Ecto neural progenitor cell (in vitro differentiated cells): ENCODE data around the gene BEGAIN.
"Not testable (repeated sequence)": the region's sequence is repeated elsewhere in the genome, so short reads cannot be mapped to it uniquely, and the experiment has no call there.

Experiments
- DNase-seq: peaks from one replicate; pipeline ENCODE4 v3.0.0-alpha.2; 2018; ENCODE audit warnings: low spot score

The BEGAIN gene

DNA sequence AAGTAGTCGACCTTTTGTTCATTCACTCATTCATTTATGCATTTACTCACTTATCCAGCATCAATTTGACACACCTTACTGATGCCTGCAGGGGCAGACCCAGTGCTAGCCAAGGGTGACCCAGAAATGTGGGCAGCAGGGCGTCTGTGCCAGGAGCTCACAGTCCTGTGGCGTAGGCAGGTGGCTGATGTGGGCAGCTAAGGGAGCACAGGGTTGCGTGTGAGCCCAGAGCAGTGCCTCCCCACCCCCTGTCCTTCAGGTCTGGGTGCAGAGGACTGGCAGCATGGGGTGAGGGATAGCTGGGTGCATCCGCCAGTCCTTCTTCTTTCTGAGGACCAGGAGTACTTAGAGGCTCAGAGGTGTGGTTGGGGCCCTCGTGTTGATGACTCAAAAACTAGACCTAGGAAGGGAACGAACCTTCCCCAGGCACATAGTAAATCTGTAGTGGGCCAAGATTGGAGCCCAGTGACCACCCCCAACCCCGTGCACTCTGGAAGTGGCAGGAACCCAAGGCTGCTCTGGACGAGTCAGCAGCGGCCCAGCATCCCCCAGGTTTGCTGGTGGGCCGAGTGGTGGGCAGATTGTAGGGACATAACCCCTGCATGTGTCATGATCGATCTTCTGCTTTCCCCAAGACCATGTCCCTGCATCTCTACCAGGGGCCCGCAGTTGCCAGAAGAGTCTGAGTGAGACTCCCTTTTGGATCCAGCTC is 63.9 kb downstream of the BEGAIN start:
- peak; percentile 32 for DNase-seq

DNA sequence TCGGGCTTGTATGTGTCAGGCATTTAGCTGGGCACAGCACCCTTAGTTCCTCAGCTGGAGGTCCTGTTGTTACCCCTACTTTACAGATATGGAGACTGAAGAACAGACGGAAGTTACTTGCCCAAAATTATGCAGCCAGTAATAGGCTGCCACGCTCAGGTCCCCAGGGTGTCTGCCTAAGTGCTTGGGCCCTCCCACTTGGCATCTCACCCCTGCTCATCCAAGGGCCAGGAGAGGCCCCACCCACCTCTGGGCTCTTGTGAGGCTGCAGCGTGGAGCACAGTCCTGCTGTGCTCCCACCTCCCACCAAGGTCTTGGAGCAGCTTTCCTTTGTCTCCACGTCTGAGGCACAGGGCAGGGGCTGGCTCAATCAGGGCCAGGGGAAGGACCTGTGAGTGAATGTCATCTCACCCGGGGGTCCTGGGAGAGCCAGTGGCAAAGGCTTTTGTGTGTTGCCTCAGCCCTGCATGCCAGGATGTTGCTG is 64.6 kb downstream of the BEGAIN start:
- peak; percentile 48 for DNase-seq

DNA sequence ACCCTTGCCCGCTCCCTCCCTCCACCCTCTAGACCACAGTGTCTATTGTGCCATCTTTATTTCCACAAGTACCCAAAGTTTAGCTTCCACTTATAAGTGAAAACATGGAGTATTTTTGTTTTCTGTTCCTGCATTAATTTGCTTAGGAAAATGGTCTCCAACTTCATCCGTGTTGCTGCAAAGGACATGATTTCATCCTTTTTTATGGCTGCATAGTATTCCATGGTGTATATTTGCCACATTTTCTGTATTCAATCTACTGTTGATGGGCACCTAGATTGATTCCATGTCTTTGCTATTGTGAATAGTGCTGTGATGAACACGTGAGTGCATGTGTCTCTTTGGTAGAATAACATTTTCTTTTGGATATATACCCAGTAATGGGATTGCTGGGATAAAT is 81.2 kb downstream of the BEGAIN start:
- DNase-seq = not testable (repeated sequence)

DNA sequence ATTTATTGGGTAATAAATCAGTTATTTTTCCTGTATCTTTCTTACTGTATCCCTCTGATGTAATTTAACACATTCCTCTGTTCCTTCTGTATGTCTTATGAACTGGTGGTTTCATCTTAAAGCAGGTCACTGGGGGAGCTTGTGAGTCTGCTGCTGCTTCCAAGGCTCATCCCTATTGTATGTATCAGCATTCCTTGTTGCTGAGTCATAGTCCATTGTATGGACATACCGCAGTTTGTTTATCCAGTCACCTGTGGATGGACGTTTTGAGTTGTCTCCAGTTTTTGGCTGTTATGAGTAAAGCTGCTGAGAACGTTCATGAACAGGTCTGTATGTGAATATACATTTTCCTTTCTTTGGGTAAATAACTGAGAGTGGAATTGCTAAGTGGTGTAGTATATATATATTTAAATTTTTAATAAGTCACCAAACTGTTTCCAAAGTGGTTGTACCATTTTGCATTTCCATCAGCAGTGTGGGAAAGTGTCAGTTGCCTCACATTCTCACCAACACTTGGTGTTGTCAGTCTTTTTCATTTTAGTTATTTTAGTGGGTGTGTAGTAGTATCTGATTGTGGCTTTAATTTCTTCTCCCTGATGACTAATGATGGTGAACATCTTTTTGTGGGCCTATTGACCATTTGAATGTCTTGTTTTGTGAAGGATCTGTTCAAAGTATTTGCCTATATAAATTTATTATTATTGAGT is 82.7 kb downstream of the BEGAIN start:
- no peak for DNase-seq

DNA sequence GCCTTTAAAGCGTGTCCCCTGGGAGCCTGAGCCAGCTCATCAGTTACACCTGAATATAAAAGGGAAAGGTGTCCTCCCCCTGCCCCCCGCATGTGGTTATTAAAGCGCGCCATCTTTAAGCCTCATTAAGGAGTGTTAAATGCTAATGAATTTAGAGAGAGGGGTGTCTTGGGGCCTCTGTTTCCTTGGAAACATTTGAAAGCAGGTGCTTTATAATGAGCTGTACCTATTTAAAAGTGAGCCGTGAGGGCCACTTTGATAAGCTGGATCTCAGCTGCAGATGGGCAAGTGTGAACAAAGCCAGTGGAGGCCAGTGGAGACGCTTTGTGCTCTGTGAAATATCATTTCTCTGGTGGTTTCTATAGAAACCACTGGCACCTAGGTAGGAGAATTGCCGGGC is 84.0 kb downstream of the BEGAIN start:
- DNase-seq = no peak

DNA sequence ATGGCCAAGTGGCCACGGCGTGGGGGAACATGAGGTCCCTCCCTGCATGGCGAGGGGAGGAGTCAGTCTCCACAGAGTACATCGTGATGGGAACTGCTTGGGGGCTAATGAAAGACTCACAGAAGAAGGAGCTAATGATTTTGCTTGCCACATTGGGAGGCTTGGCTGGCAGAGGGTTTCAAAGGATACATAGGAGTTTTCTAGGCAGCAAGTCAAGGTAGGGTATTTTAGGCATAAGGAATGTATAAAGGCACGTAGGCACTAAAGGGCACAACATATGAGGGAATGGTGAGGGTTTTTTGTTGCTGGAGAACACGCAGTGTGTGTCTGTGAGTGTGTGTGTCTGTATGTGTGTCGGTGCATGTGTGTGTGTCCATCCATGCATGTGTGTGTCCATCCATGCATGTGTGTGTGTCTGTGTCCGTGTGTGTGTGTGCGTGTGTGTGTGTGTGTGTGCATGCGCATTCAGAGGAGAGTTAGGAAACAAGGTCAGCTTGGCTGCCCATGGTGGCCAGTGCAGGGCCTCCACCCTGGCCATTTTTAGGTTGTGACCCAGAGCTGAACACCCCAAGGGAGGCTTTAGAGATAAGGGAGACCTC is 84.5 kb downstream of the BEGAIN start:
- peak; percentile 34 for DNase-seq

DNA sequence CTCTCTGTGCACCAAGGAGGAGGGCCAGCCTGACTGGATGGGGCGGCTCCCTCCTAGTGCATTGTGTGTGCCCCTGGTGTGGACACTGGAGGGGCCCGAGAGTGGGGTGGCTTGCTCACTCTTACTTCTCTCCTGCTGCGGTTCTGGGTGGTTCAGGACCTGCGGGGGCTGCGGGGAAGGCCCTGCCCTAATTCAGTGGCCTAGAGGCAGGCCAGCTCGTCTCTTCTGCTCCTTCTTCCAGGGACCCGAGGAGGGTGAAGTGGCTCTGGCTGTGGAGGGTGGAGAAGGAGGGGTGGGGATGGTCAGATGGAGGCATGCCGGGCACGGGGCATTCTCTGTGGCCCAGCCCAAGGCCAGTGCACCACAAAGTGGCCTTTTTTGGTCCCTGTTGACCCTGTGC is 87.1 kb downstream of the BEGAIN start:
- no peak for DNase-seq

DNA sequence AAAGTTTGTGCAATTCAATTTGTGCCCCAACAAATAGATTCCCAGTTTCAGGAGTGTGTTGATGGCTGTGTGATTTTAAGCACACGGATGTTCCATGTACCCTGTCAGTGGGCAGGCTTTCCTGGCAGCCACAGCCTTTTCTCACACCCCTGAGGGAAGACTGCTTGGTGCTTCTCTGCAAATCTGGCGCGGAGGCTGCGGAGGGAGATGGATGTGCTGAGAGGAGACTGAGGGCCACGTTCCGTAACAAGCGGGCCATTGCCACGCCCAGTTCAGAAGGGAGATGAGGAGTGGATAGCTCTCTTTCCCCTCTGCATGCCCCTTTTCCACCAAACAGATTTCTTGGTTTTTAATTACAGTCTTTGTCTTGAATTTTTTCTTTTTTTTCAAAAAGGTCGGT is 89.1 kb downstream of the BEGAIN start:
- DNase-seq = no peak

DNA sequence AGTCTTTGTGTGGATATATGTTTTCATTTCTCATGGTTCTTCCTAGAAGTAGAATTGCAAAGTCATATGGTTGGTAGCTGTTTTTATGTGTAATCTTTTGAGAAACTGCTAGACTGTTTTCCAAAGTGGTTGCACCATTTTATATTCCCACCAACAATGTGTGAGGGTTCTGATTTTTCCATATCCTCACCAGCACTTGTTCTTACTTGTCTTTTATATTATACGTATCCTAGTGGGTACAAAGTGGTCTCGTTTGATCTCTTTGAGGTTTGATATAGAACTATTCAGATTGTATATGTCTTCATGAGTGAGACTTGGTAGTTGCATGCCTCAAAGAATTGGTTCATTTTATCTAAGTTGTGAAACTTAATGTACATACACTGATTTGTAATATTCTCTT is 91.3 kb downstream of the BEGAIN start:
- DNase-seq = no peak

DNA sequence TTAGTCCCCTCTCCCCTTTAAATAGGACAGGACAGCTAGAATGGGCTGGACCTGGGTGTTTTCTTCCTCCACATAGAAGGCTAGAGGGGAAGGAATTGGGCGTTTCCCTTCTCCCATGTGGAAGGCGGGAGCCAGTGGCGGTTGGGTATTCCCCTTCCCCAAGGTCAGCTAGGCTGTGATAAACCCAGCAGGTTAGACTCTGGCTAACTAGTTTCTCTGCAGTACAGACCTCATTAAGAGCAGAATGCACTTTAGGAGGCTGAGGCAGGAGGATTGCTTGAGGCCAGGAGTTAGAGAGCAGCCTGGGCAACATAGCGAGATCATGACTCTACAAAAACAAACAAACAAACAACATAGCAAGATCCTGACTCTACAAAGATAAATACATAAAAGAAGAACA is 92.6 kb downstream of the BEGAIN start:
- DNase-seq = no peak

DNA sequence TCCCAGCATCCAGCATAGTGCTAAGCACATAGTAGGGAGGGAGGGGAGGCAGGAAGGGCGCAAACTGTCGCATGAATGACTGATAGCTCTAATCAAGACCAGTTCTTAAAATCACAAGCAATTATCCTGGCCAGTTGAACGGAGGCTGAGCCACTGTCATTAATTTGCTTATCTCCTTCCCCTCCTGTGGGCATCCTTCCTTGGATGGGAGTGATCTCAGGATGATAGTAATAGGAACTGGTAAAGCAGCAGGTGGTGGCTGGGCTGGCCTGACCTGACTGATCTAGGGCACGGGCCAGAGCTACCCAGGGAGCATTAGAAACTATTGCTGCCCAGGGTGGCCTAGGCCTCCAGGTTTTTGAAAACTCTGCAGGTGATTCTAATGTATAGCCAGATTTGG is 97.0 kb downstream of the BEGAIN start:
- DNase-seq = no peak

DNA sequence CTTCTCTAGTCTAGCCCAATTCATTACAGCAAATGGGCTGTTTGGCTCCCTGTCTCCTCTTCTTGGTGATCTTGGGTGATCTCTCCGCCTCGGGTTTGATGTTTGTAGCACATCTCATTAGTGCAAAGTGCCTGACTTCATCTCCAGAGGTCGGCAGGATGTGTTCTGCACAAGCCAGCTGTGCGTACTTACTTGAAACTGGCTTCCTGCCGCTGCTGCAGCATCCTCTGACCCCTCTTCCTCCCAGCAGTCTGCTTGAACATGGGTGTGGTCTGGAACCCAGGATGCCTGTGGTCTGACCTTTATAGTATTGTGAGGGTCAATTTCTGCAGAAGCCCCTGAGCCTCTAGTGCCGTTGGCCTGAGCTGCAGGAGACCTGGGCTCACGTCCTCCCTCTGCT is 99.2 kb downstream of the BEGAIN start:
- DNase-seq = no peak

DNA sequence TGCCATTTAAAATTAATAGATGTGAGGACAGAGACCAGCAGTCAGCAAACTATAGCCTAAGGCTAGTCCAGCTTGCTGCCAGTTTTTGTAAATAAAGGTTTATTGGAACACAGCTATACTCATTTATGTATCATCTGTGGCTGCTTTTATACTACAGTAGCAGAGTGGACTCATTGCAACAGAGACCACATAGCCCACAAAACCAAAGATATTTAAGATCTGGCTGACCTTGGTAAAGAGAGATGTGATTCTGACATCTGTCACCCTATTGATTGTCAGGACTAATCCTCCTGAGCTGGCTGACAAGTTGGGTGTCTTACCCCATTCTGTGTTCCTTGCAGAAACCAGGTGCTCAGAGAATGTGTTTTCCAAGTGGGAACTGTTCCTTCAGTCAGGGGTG is 99.9 kb downstream of the BEGAIN start:
- DNase-seq = no peak
